NK-92 (cell line): Measurements from ENCODE around the gene VAMP7.
"Not testable (repeated sequence)": the region's sequence is repeated elsewhere in the genome, so short reads cannot be mapped to it uniquely, and the experiment has no call there.

ENCODE experiments used
- DNase-seq: peaks from one replicate; lab custom pipeline; 2025; ENCODE audit not compliant: unreplicated experiment; lab: John Stamatoyannopoulos, UW

Gene VAMP7

DNA sequence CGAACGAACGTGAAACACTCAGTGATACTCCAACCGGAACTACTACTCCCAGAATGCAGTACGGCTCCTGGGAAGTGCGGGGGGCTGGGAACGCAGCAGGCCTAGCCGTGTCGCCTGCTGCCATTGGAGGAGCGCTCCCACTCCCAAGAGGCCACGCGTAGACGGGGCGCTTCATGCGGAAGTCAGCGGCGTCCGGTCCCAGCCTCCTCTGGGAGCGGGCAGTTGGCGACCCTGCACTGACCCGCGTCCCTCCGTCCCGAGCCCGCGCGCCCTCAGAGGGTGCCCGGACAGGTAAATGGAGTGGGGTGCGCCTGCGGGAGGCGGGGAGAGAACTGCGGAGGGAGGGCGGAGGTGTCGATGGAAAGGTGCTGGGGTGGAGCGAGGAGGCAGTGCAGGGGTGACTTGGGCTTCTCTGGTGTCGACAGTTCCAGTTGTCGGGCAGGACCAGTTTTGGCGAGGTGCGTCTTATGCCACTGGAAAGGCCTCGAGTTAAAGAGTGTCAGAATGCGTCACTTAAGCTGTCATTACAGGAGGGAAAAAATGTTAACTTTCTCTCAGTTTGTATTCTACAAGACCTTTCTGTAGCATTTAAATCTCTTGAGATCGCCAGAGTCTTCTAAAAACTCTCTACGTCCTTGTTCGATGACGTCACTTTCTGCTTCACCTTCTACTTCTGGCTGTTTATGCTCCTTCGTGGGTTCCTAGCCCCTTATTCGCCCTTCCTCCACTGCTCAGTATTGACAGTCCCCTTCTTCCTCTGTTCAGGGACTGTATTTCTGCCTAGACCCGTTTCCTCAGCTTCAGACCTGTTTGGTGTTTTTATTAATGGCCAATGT, at the start of gene VAMP7:
Gene VAMP7, plus strand, starts transcription at position 188 of the 836 bp plus-strand sequence. CDS start 8,122 bp downstream, outside the sequence.
- DNase-seq = no peak

DNA sequence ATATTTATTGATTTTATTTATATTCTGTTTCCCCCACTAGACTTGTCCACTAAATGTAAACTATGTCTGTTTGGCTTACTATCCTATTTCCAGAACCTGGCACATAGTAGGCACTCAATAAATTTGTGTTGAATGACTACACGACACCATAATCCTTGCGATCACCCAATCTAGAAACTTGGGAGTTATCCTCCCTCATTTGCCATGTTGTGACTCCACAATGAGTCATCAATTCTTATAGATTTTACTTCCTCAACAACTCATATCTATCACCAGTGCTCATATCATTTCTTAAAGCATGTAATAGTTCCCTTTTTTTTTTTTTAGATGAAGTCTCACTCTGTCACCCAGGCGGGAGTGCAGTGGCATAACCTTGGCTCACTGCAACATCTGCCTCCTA, 39.9 kb upstream of the VAMP7 start:
- DNase-seq = no peak

DNA sequence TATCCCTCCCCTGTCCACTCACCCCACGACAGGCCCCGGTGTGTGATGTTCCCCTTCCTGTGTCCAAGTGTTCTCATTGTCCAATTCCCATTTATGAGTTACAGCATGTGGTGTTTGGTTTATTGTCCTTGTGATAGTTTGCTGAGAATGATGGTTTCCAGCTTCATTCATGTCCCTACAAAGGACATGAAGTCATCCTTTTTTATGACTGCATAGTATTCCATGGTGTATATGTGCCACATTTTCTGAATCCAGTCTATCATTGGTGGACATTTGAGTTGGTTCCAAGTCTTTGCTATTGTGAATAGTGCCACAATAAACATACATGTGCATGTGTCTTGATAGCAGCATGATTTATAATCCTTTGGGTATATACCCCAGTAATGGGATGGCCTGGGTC, 29.4 kb upstream of the VAMP7 start:
- DNase-seq = not testable (repeated sequence)

GRCh38 chrX:155857561-155857960, 23.6 kb upstream of the VAMP7 start:
- DNase-seq = no peak

DNA sequence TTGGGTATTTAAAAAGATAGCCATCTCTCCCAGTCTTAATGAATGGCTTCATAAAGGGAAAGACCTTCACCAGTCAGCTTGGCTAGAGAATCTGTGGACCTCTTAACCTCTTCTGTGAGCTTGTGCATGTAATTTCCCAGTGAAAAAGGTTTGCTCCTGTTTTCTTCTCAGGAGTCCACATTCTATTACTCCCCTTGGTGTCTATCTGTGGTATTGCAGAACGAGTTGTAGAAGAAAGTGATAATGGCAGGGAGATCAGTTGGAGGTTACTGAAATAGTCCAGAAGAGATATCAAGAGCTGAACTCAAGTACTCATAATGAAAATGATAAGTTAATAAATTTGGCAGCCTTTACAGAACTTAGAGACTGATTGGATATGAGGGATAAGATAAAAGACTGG, 16.5 kb upstream of the VAMP7 start:
- DNase-seq = no peak

DNA sequence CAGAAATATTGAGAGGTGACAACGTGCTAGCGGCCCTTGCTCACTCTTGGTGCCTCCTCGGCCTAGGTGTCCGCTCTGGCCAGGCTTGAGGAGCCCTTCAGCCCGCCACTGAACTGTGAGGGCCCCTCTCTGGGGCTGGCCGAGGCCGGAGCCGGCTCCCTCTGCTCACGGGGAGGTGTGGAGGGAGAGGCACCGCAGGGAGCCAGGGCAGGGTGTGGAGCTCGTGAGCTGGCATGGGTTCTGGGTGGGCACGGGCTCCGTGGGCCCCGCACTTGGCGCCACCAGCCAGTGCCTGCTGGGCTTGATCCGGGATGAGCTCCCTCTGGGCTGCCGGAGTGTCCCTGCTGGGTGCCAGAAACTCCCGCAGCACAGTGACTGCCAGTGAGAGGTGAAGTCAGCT, 16.0 kb upstream of the VAMP7 start:
- DNase-seq = no peak

- DNase-seq = no peak
Observed at GRCh38 chrX:155867821-155868220, 13.3 kb upstream of the VAMP7 start.

GRCh38 chrX:155870958-155871357, 10.2 kb upstream of the VAMP7 start:
- no peak for DNase-seq

GRCh38 chrX:155871934-155872333, 9.2 kb upstream of the VAMP7 start:
- no peak for DNase-seq

GRCh38 chrX:155873188-155873587, 8.0 kb upstream of the VAMP7 start:
- DNase-seq = no peak

- no peak for DNase-seq
Observed at GRCh38 chrX:155874571-155875244, 6.4 kb upstream of the VAMP7 start.

- no peak for DNase-seq
Observed at GRCh38 chrX:155876704-155877103, 4.4 kb upstream of the VAMP7 start.

DNA sequence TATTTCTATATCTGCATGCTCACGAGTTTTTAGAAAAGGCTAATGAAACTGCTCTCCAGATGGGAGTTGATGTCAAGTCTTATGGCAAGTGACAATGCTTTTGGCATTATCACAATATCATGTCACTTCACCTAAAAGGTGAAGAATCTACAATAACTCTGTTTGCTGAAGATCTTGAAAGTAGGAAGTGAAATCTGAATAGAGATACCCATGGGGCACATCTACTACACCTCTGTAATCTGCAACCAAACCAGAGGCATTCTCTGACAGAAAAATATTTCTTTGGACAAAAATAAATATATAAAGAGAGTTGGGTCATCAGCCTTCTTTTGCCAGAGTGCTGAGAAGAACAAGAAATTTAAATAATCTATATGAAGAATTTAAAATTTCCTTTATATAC, 3.9 kb upstream of the VAMP7 start:
- no peak for DNase-seq

GRCh38 chrX:155880586-155881157, 473 bp upstream of the VAMP7 start:
- no peak for DNase-seq

GRCh38 chrX:155886409-155886808, 5.3 kb downstream of the VAMP7 start:
- DNase-seq = no peak

- no peak for DNase-seq
Observed at GRCh38 chrX:155888139-155888538, 7.0 kb downstream of the VAMP7 start.

GRCh38 chrX:155889328-155889727, 8.2 kb downstream of the VAMP7 start:
- DNase-seq = no peak

DNA sequence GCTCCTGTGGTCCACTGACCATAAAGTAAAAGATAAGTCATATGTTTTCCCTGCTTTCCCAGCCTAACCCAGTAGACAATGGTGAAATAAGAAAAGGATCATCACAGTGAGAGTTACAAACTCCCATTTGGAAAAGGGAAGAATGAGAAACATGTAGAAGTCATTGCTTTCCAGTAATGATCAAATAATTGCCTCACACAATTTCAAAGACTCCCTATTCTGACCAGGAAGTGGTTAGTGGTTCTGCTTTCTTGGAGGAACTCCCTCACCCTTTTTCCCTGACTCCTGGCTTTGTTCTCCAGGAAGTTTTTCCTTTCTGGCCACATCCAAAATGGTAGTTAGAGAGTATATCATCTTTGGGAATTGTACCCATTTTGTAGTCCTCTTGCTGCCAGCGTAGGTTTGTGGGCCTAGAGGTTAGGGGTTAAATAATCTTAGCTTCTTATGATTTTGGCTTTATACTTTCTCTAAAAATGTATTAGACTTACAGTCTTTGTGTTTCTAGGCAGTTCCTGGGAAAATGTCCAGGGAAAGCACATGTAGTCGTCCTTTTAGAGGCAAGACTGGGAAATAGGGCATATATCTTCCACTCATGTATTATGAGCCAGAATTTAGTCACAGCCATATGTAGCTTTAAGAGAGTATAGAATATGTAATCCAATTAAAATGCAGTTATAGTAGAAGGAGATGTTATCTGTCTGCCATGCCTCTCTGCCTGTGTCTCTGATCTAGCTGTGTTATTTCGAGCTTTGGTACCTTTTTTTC, 10.5 kb downstream of the VAMP7 start:
- no peak for DNase-seq

- no peak for DNase-seq
Observed at GRCh38 chrX:155893521-155893920, 12.4 kb downstream of the VAMP7 start.

- DNase-seq = no peak
Observed at GRCh38 chrX:155896512-155896911, 15.4 kb downstream of the VAMP7 start.

GRCh38 chrX:155899366-155899765, 18.2 kb downstream of the VAMP7 start:
- DNase-seq = no peak
